ENCODE data around the gene FRYL. TPM values are rescaled to one million over a fixed set of nuclear protein-coding genes. Genes with fewer than 3 reads are reported as not detected.

Gene FRYL
- total RNA-seq, 1 experiment from 2014 or later: 43.1 TPM

DNA sequence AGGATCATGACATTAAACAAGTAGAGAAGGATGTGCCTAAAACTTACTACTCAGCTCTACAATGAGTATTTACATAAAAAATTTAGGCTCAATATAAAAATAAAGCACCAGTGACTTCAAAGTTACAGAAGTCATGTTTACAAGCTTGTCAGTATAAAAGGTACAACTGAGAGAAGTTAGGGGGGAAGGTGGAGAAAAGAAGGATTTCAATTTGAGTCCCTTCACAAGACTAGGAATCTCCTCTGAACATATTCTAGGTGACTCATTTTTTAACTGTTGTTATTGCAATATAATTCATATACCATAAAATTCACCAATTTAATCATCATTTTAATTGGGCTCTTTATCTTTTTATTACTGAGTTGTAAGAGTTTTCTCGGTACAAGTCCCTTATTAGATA, 26.9 kb downstream of the FRYL start:
- ChIA-PET CTCF (no interaction called here), POLR2A (ENCODE audit: low non-redundant PET) (no interaction called here)
- Histone ChIP-seq H3K36me3 (ENCODE audit: insufficient read depth, low read length, poor library complexity, severe bottlenecking) (no peaks in the 10 kb centered on the region), H3K27me3 (replicated peaks; ENCODE audit: insufficient read depth, low read depth, low read length, poor library complexity) (no peaks in the 10 kb centered on the region), H3K9me3 (ENCODE audit: low read depth, low read length, poor library complexity, severe bottlenecking) (no peaks in the 10 kb centered on the region), H3K4me3 (ENCODE audit: low read depth, low read length, poor library complexity, severe bottlenecking) (no peak overlapping the region), H3K27ac (ENCODE audit: low read depth, low read length, poor library complexity, severe bottlenecking) (no peak overlapping the region), H3K4me1 (ENCODE audit: insufficient read depth, low read length, poor library complexity, severe bottlenecking) (peaks cover 20% of the 10 kb centered on the region)
- DNase-seq (ENCODE audit: low spot score): no peak
- TF ChIP-seq, protein P1, sequence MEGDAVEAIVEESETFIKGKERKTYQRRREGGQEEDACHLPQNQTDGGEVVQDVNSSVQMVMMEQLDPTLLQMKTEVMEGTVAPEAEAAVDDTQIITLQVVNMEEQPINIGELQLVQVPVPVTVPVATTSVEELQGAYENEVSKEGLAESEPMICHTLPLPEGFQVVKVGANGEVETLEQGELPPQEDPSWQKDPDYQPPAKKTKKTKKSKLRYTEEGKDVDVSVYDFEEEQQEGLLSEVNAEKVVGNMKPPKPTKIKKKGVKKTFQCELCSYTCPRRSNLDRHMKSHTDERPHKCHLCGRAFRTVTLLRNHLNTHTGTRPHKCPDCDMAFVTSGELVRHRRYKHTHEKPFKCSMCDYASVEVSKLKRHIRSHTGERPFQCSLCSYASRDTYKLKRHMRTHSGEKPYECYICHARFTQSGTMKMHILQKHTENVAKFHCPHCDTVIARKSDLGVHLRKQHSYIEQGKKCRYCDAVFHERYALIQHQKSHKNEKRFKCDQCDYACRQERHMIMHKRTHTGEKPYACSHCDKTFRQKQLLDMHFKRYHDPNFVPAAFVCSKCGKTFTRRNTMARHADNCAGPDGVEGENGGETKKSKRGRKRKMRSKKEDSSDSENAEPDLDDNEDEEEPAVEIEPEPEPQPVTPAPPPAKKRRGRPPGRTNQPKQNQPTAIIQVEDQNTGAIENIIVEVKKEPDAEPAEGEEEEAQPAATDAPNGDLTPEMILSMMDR (conservative IDR thresholded peaks at IDR 0.05; ENCODE audit: low read depth, low read length): no peak
- TF ChIP-seq EZH2 (IDR thresholded peaks at IDR 0.05; ENCODE audit: borderline replicate concordance, low read depth, low read length, poor library complexity, severe bottlenecking): no peak
- no TSS peak for BruUV-seq (replicated peaks)
- intact Hi-C loops (cut with micrococcal nuclease; ENCODE audit: unreplicated experiment): no loop called here

DNA sequence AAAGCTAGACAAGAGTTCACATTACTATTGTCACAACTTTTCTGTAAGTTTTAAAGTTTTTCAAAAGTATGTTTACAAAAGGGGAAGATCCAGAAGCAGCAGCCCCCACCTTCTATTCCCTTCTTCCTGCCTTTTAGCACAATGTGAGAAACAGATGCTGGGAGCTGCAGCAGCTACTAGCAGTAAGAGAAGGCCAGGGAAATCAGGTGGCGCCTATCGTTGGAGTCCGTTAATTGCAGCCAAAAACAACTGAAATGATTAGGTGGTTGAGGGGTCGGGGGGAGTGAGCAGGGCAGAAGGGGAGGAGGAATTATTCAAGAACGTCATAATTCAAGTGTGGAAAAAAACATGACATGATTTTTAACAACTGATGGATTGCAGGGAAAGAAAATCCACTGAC, 27.4 kb downstream of the FRYL start:
- no TSS peak for BruUV-seq (replicated peaks)
- intact Hi-C loops (cut with micrococcal nuclease; ENCODE audit: unreplicated experiment): no loop called here
- H3K4me1 ChIP-seq (ENCODE audit: insufficient read depth, low read length, poor library complexity, severe bottlenecking): peaks cover 20% of the 10 kb centered on the region
- no peaks in the 10 kb centered on the region for H3K27me3 ChIP-seq (replicated peaks; ENCODE audit: insufficient read depth, low read depth, low read length, poor library complexity)
- no peaks in the 10 kb centered on the region for H3K36me3 ChIP-seq (ENCODE audit: insufficient read depth, low read length, poor library complexity, severe bottlenecking)
- POLR2A ChIA-PET (ENCODE audit: low non-redundant PET): no interaction called here
- no peak for TF ChIP-seq EZH2 (IDR thresholded peaks at IDR 0.05; ENCODE audit: borderline replicate concordance, low read depth, low read length, poor library complexity, severe bottlenecking)
- TF ChIP-seq, protein P1 (conservative IDR thresholded peaks at IDR 0.05; ENCODE audit: low read depth, low read length): no peak
- H3K4me3 ChIP-seq (ENCODE audit: low read depth, low read length, poor library complexity, severe bottlenecking): no peak overlapping the region
- CTCF ChIA-PET: no interaction called here
- no peaks in the 10 kb centered on the region for H3K9me3 ChIP-seq (ENCODE audit: low read depth, low read length, poor library complexity, severe bottlenecking)
- DNase-seq (ENCODE audit: low spot score): no peak
- no peak overlapping the region for H3K27ac ChIP-seq (ENCODE audit: low read depth, low read length, poor library complexity, severe bottlenecking)

DNA sequence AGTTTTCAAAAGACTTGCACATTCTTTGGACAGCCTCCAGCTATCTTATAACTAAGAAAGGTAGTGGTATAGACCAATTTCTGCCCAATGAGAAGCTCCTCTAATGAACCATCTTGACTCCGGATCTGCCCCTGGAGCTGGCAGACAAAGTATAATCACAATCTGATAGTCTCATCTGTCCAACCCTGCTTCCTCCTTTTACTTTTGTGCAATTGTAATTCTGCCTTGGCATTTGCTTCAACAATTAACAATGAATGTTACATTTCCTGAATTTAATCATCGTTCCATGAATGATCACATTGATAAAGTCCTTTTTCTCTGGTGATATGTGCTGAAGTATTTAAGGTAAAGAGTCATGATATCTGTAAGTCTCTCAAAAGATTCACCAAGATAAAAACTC, 27.8 kb downstream of the FRYL start:
- no peaks in the 10 kb centered on the region for H3K36me3 ChIP-seq (ENCODE audit: insufficient read depth, low read length, poor library complexity, severe bottlenecking)
- DNase-seq (ENCODE audit: low spot score): no peak
- H3K4me3 ChIP-seq (ENCODE audit: low read depth, low read length, poor library complexity, severe bottlenecking): no peak overlapping the region
- H3K9me3 ChIP-seq (ENCODE audit: low read depth, low read length, poor library complexity, severe bottlenecking): no peaks in the 10 kb centered on the region
- H3K4me1 ChIP-seq (ENCODE audit: insufficient read depth, low read length, poor library complexity, severe bottlenecking): peaks cover 20% of the 10 kb centered on the region
- POLR2A ChIA-PET (ENCODE audit: low non-redundant PET): no interaction called here
- TF ChIP-seq, protein P1 (conservative IDR thresholded peaks at IDR 0.05; ENCODE audit: low read depth, low read length): no peak
- no peak for TF ChIP-seq EZH2 (IDR thresholded peaks at IDR 0.05; ENCODE audit: borderline replicate concordance, low read depth, low read length, poor library complexity, severe bottlenecking)
- BruUV-seq (replicated peaks): no TSS peak
- CTCF ChIA-PET: no interaction called here
- no peak overlapping the region for H3K27ac ChIP-seq (ENCODE audit: low read depth, low read length, poor library complexity, severe bottlenecking)
- intact Hi-C loops (cut with micrococcal nuclease; ENCODE audit: unreplicated experiment): no loop called here
- H3K27me3 ChIP-seq (replicated peaks; ENCODE audit: insufficient read depth, low read depth, low read length, poor library complexity): no peaks in the 10 kb centered on the region

Data from A673 (cell line).